Fibroblast of upper back skin (primary cell): ENCODE results near the gene PTPRT.

Source experiments
- DNase-seq: peaks from one replicate; pipeline ENCODE4 v3.0.0-alpha.2; 2013

The PTPRT gene

GRCh38 chr20:43189554-43190331, at the start of gene PTPRT:
Gene PTPRT (minus strand): TSS chr20:43189906. CDS start chr20:43189733, 173 bp downstream.
- DNase-seq = no peak

DNA sequence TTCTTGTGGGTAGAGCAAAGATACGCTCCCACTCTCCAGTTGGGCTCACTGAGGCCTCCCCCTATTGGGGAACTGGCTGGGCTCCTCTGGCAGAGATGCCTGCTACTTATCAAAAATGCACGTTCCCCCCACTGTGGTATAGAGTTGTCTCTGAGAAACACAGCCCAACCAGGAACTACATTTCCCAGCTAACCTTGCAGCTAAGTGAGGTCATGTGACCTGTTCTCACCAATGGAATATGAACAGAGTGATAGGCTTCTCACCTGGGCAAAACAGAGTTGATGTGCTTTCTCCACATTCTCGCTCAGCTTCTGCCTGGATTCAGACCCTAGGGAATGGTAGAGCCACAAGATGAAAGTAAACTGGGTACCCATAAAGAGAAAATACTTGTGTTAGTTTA, 49.1 kb upstream of the PTPRT start:
- no peak for DNase-seq

- no peak for DNase-seq
Observed at GRCh38 chr20:43238266-43238665, 48.6 kb upstream of the PTPRT start.

- DNase-seq = no peak
Observed at GRCh38 chr20:43237651-43238168, 48.0 kb upstream of the PTPRT start.

DNA sequence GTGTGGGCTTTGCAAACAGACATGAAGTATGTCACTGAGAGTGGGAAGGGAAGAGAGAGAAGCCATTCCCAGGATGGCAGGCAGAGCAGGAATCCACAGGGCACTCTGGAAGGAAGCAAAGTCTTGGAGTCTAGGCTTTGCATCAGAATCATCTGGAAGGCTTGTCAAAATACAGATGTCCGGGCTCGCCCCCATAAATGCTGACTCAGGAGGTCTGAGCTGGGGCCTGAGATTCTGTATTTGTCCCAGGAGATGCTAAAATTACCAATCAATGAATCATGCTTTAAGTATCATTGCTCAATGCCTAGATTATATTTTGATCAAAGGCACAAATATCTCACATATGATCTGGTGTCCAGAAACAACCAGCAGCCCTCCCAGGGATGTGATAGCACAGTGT, 46.3 kb upstream of the PTPRT start:
- DNase-seq = no peak

DNA sequence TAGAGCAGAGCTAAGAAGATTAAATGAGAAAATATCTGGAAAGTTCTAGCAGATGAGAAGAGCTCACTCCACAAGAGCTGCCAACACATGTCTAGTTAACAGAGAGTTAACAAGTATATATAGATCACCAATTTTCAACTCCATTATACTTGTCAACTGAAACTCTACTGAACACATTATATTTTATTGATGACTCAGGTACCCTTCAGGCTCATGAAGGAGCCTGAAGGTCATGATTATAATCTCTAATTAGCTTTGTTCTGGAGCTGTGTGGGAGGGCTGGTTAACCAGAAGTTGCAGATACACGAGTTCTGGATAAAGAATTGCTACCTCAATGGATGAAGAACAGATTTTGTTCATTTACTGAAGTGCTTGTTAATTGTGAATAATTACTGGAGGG, 42.1 kb upstream of the PTPRT start:
- no peak for DNase-seq

DNA sequence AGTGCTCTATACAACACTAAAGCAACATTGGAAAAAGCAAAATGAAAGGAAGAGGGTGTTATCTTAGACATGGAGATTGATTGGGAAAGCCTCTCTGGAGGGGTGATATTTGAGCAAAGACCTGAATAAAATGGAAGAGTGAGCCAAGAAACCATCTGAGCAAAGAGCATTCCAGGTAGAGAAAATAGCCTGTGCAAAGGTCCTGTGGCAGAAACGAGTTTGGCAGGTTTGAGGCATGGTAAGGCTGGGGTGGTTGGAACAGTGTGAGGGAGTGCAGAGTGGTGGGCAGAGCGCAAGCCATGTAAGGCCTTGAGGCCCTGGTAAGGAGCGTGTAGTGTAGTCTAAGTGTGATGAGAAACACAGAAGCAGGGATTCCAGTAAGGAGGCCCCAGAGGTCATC, 40.0 kb upstream of the PTPRT start:
- DNase-seq = no peak

- DNase-seq = peak; percentile 57
Observed at GRCh38 chr20:43220612-43221011, 30.9 kb upstream of the PTPRT start.

GRCh38 chr20:43210901-43211300, 21.2 kb upstream of the PTPRT start:
- no peak for DNase-seq

GRCh38 chr20:43209831-43210230, 20.1 kb upstream of the PTPRT start:
- DNase-seq = no peak

- DNase-seq = no peak
Observed at GRCh38 chr20:43205699-43206098, 16.0 kb upstream of the PTPRT start.

DNA sequence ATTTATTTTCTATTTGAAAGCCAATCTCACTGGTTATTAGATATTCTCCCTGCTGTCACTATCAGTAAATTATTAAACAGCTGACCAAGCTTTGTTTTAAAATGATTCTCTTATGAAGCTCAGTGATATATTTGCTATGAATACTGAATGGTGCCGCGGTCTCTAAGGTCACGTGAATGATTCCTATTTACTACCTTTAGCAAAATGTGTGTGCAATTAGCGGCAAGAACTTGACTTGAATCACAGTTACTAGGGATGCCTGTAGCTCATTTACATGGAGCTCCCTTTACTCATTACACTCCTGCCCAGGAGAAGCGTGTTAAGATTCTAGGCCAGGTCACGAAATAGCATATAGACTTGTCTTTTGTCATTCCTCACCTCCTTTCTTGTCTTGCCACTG, 12.4 kb upstream of the PTPRT start:
- no peak for DNase-seq

DNA sequence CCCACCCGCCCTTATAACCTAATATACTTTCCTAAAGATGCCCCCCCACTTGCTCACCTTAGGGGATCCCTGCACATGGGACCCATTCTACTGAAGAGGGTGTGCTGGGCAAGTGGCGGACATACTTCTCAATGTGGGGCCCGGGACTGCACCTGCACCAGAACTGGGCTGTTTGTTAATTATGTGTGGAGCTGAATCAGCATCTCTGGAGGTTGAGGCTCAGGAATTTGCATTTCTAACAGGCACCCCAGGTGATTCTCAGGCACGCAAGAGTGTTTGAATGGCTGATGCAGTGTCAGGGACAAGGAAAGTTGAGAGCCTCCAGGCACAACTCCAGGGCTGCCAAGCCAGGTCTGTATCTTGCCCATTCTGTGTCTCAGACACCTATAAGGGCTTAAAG, 8.9 kb upstream of the PTPRT start:
- DNase-seq = no peak

DNA sequence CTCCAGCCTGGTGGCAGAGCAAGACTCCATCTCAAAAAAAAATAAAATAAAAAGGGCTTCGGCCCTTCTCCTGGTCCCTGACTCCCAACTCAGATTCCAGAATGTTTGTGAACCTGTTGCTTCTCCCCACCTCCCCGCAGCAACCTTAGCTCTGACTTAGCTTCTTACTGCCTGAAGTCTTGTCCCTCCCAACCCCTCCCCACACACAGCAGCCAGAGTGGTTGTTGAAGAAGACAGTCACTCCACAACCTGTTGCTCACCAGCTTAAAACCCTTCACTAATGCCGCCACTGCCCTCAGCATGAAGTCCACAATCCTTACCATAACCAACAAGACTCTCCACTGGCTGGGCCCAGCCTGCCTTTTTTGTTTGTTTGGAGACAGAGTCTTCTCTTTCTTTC, 6.5 kb upstream of the PTPRT start:
- DNase-seq = no peak

DNA sequence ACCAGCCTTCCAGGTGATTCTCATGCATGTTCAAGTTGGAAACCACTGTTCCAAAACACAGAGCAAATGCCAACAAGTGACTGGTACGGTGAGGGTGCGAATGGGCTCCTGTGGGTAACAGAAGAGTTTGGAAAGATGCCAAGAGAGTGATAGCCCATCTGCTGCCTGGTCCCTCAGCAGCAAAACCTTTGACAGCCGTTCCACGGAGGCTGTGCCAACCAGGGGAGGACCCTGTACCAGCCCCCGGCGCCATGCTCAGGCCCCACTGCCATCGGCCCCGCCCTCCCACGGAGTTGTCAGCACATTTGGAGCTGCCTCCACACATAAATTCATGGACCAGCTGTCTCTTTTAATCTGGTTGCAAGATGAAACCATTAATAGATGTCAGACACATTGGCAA, 4.4 kb upstream of the PTPRT start:
- DNase-seq = no peak

- no peak for DNase-seq
Observed at GRCh38 chr20:43193443-43193842, 3.7 kb upstream of the PTPRT start.

GRCh38 chr20:43191946-43192863, 2.5 kb upstream of the PTPRT start:
- no peak for DNase-seq

GRCh38 chr20:43191143-43191542, 1.4 kb upstream of the PTPRT start:
- no peak for DNase-seq

GRCh38 chr20:43190332-43190953, 737 bp upstream of the PTPRT start:
- no peak for DNase-seq

GRCh38 chr20:43188861-43189553, 699 bp downstream of the PTPRT start:
- no peak for DNase-seq

DNA sequence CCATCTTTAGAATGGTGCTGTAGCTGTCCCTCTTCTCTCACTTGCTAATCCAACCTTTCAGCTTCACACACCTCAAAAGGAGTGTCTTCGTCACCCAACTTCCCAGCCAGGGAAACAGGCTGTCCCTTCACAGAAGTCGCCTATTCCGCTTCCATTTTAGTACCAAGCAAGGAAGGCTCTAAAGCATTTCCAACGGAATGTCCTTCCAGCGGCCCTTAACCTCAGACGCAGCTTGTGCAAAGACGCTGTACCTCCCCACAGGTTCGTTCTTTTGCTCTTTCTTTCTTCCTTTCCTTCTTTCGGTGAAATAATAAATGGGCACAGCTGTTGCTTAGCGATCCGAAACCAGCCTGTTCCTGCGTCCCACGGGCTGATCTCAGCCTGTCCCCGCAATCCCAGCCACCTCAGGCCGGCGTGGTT, 1.5 kb downstream of the PTPRT start:
- no peak for DNase-seq

GRCh38 chr20:43187476-43188233, 2.1 kb downstream of the PTPRT start:
- peak; percentile 44 for DNase-seq
